Panc1 (cell line): ENCODE results near the gene CREBBP. TPM values are rescaled to one million over a fixed set of nuclear protein-coding genes. Genes with fewer than 3 reads are reported as not detected.

ENCODE experiments used
- ATAC-seq: fragments of 200-7000 bp; cut with Tn5 transposase; 2 replicates; pipeline ENCODE4 v1.9.1; 2020; ENCODE audit warnings: mild to moderate bottlenecking, moderate library complexity
- BruUV-seq: library from RNA; stranded (reverse); fragments of 400-500 nt; replicated peaks from 2 replicates; lab custom pipeline; 2021; lab: Mats Ljungman, UMichigan
- CTCF ChIA-PET: fragments of 300-600 bp; sonication (Branson Sonifier 250); formaldehyde crosslinking; loops from one replicate; lab custom pipeline; 2022; ENCODE audit warnings: antibody characterized with exemption; lab: Charles Lee
- POLR2A ChIA-PET: fragments of 300-600 bp; sonication (Branson Sonifier 250); formaldehyde crosslinking; loops from one replicate; lab custom pipeline; 2022; ENCODE audit warnings: antibody characterized with exemption; lab: Charles Lee
- DNase-seq: peaks from one replicate; pipeline ENCODE4 v3.0.0-alpha.2; 2010; ENCODE audit warnings: low read depth, low spot score
- H3K27ac ChIP-seq: 2 replicates; pipeline ENCODE4 v1.5.1; 2011; ENCODE audit warnings: mild to moderate bottlenecking, low read length, inconsistent platforms
- H3K27me3 ChIP-seq: fragments of 200-500 bp; sonication (Bioruptor generic); 2 replicates; pipeline ENCODE4 v1.6.0; 2014; ENCODE audit warnings: low read length, inconsistent platforms; ENCODE audit not compliant: control insufficient read depth, insufficient read depth
- H3K36me3 ChIP-seq: fragments of 200-500 bp; sonication (Bioruptor generic); 2 replicates; pipeline ENCODE4 v1.5.1; 2014; ENCODE audit warnings: inconsistent platforms, mild to moderate bottlenecking, low read length, moderate library complexity; ENCODE audit not compliant: control insufficient read depth, insufficient read depth
- H3K4me1 ChIP-seq: 2 replicates; pipeline ENCODE4 v1.5.1; 2011; ENCODE audit warnings: inconsistent platforms, mild to moderate bottlenecking, low read length, moderate library complexity; ENCODE audit not compliant: control insufficient read depth, insufficient read depth
- H3K4me3 ChIP-seq, 2 experiments: 2 replicates each; pipeline ENCODE4 v1.5.1; 2011 to 2012; ENCODE audit warnings: low read depth in 2 of 2, low read length in 2 of 2, mild to moderate bottlenecking in 2 of 2, inconsistent platforms in 1 of 2, moderate library complexity in 1 of 2
- H3K9me3 ChIP-seq: fragments of 200-500 bp; sonication (Bioruptor generic); 2 replicates; pipeline ENCODE4 v1.5.1; 2014; ENCODE audit warnings: low read depth, mild to moderate bottlenecking, inconsistent platforms, low read length, moderate library complexity; ENCODE audit not compliant: control insufficient read depth, insufficient read depth
- CTCF ChIP-seq: fragments of 450-650 bp; IDR thresholded peaks from 2 replicates; pipeline ENCODE4 v1.5.1; 2017; ENCODE audit warnings: mild to moderate bottlenecking
- POLR2AphosphoS5 ChIP-seq: IDR thresholded peaks from 2 replicates; pipeline ENCODE4 v1.6.1; 2012; ENCODE audit warnings: mild to moderate bottlenecking, low read depth, low read length, moderate library complexity
- REST ChIP-seq, 2 experiments: IDR thresholded peaks; 2 replicates each; pipeline ENCODE4 v1.6.1; 2011 to 2012; ENCODE audit warnings: low read depth in 2 of 2, control low read depth in 1 of 2, low read length in 1 of 2, mild to moderate bottlenecking in 1 of 2, moderate library complexity in 1 of 2; ENCODE audit not compliant: insufficient read depth in 1 of 2
- SIN3A ChIP-seq: IDR thresholded peaks from 2 replicates; pipeline ENCODE4 v1.6.1; 2012; ENCODE audit warnings: low read depth, mild to moderate bottlenecking, low read length, moderate library complexity, borderline replicate concordance; ENCODE audit not compliant: insufficient read depth
- TCF7L2 ChIP-seq: IDR thresholded peaks from 2 replicates; pipeline ENCODE4 v1.6.1; 2011; ENCODE audit warnings: mild to moderate bottlenecking, low read depth, low read length, inconsistent platforms
- in situ Hi-C: cut with HindIII; loops from 2 replicates; pipeline ENCODE4 v1.10.0; 2016; ENCODE audit warnings: low sequenced_read_pairs, low pct_unique_long_range_greater_than_20kb
- intact Hi-C: fragments of 100-400 bp; cut with micrococcal nuclease; formaldehyde crosslinking; loops from one replicate; pipeline ENCODE4 v1.10.0; 2022; ENCODE audit not compliant: unreplicated experiment
- total RNA-seq: library from RNA; stranded (reverse); gene quantifications from one replicate; pipeline ENCODE4 v1.2.1, GENCODE V29; 2021; ENCODE audit not compliant: unreplicated experiment

The CREBBP gene
- total RNA-seq, 1 experiment from 2014 or later, result 60.2 TPM

- in situ Hi-C loops, result no loop called here
- TF ChIP-seq POLR2AphosphoS5 (no peak), TCF7L2 (no peak), CTCF (no peak), REST (IDR thresholded peaks at IDR 0.05; ENCODE audit: insufficient read depth in 1 of 2, low read depth in 2 of 2, low read length in 1 of 2) (no peak), SIN3A (no peak)
- H3K36me3 ChIP-seq, result peaks cover 2% of the 10 kb centered on the region
- intact Hi-C loops, result no loop called here
- no peaks in the 10 kb centered on the region for H3K4me1 ChIP-seq
- POLR2A ChIA-PET, result no interaction called here
- no TSS peak for BruUV-seq
- H3K9me3 ChIP-seq, result no peaks in the 10 kb centered on the region
- no peak for DNase-seq
- no peak overlapping the region for H3K27ac ChIP-seq
- no peaks in the 10 kb centered on the region for H3K27me3 ChIP-seq
- no peak overlapping the region for H3K4me3 ChIP-seq
- no peak for ATAC-seq
- CTCF ChIA-PET, result no interaction called here
Observed at GRCh38 chr16:3727806-3728381, 152.6 kb downstream of the CREBBP start.

- DNase-seq, result no peak
- H3K4me1 ChIP-seq, result no peaks in the 10 kb centered on the region
- H3K27ac ChIP-seq, result no peak overlapping the region
- peaks cover 2% of the 10 kb centered on the region for H3K36me3 ChIP-seq
- H3K27me3 ChIP-seq, result no peaks in the 10 kb centered on the region
- in situ Hi-C loops, result no loop called here
- ChIA-PET POLR2A (interaction anchor here (0.6 kb wide), 1 partner anchor 53 kb away, joined by 7 read pairs; no protein-coding TSS in a partner anchor), CTCF (no interaction called here)
- ATAC-seq, result no peak
- no peak overlapping the region for H3K4me3 ChIP-seq
- intact Hi-C loops, result no loop called here
- BruUV-seq, result no TSS peak
- no peaks in the 10 kb centered on the region for H3K9me3 ChIP-seq
- TF ChIP-seq SIN3A (no peak), TCF7L2 (no peak), CTCF (no peak), POLR2AphosphoS5 (no peak), REST (IDR thresholded peaks at IDR 0.05; ENCODE audit: insufficient read depth in 1 of 2, low read depth in 2 of 2, low read length in 1 of 2) (no peak)
Observed at GRCh38 chr16:3726021-3726687, 154.4 kb downstream of the CREBBP start.
